ENCODE results near the gene PFN1. TPM values are rescaled to one million over a fixed set of nuclear protein-coding genes. Genes with fewer than 3 reads are reported as not detected.

Gene PFN1
- total RNA-seq, 4 donors from 2014 or later, result 479 to 709 (median 540) TPM

DNA sequence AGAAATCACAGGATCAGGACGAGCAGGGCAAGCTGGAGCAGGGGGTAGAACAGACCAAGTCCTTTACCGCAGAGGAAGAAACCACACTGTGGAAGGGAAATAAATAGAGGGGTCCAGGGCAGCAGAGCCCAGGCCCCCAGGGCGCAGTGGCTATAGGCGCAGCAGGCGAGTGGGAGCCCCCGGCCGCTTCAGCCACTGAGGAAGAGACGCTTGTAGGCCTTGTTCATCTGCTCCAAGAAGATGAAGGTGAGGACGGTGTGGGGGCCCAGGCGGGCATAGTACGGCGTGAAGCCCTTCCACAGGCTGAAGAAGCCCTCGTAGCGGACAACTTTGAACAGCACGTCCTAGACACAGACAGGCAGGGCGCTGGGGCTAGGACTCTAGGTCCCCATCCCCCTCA, 10.8 kb downstream of the PFN1 start:
- no peak for DNase-seq (ENCODE audit: low spot score in 2 of 2)
- intact Hi-C loops (cut with DNase I; ENCODE audit: low total_unique reads), result no loop called here
- 94 to 97% methylated on average over 16 of the region's 16 CpGs for WGBS, 2 donors
- TF ChIP-seq, protein P1, sequence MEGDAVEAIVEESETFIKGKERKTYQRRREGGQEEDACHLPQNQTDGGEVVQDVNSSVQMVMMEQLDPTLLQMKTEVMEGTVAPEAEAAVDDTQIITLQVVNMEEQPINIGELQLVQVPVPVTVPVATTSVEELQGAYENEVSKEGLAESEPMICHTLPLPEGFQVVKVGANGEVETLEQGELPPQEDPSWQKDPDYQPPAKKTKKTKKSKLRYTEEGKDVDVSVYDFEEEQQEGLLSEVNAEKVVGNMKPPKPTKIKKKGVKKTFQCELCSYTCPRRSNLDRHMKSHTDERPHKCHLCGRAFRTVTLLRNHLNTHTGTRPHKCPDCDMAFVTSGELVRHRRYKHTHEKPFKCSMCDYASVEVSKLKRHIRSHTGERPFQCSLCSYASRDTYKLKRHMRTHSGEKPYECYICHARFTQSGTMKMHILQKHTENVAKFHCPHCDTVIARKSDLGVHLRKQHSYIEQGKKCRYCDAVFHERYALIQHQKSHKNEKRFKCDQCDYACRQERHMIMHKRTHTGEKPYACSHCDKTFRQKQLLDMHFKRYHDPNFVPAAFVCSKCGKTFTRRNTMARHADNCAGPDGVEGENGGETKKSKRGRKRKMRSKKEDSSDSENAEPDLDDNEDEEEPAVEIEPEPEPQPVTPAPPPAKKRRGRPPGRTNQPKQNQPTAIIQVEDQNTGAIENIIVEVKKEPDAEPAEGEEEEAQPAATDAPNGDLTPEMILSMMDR (IDR thresholded peaks at IDR 0.05), result no peak
- TF ChIP-seq POLR2A (IDR thresholded peaks at IDR 0.05), result no peak
- no peak overlapping the region for H3K4me3 ChIP-seq (ENCODE audit: low read depth, poor library complexity, severe bottlenecking)

DNA sequence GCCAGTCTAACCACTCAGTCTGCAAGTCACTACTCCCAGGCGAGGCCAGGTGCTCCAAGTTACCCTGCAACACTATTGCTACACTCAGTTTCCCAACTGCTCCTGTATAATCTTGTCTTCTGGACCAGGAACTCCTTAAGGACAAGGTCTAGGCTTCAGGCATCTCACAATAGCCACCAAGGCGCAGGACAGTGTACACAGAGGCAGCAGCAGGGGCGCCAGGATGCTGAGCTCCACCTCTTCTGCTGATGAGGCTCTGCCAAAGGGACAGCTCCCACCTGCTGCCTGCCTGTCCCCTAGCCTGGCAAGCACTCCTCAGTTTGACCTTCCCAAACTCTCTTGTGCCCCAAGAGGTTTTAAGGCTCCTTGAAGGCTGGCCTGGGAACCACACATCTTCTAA, 11.9 kb downstream of the PFN1 start:
- DNase-seq (ENCODE audit: low spot score in 2 of 2), result no peak
- intact Hi-C loops (cut with DNase I; ENCODE audit: low total_unique reads), result no loop called here
- H3K4me3 ChIP-seq (ENCODE audit: low read depth, poor library complexity, severe bottlenecking), result no peak overlapping the region
- TF ChIP-seq POLR2A (IDR thresholded peaks at IDR 0.05), result no peak
- TF ChIP-seq, protein P1 (IDR thresholded peaks at IDR 0.05), result no peak
- WGBS, 2 donors, result 73 to 80% methylated on average over 3 of the region's 3 CpGs

DNA sequence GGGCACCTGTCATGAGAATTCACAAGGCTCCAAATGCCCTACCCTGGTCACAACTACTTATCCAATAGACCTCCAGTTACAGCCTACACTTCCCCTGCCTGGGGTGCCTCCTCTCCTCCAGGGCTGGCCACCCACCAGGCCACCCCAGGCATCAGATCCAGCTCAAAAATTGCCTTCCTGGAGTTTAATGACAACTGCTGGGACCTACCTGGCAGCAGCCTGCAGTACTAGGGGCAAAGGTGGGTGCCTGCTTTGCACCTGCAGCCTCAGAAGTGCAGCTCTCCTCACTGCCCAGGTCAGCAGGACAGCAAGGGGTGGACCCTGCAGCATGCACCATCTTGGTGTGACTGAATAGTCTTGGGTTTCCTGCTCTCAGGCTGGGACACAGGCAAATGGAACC, 12.7 kb downstream of the PFN1 start:
- TF ChIP-seq, protein P1 (IDR thresholded peaks at IDR 0.05), result no peak
- no peak for TF ChIP-seq POLR2A (IDR thresholded peaks at IDR 0.05)
- DNase-seq (ENCODE audit: low spot score in 2 of 2), result no peak
- intact Hi-C loops (cut with DNase I; ENCODE audit: low total_unique reads), result no loop called here
- H3K4me3 ChIP-seq (ENCODE audit: low read depth, poor library complexity, severe bottlenecking), result no peak overlapping the region

DNA sequence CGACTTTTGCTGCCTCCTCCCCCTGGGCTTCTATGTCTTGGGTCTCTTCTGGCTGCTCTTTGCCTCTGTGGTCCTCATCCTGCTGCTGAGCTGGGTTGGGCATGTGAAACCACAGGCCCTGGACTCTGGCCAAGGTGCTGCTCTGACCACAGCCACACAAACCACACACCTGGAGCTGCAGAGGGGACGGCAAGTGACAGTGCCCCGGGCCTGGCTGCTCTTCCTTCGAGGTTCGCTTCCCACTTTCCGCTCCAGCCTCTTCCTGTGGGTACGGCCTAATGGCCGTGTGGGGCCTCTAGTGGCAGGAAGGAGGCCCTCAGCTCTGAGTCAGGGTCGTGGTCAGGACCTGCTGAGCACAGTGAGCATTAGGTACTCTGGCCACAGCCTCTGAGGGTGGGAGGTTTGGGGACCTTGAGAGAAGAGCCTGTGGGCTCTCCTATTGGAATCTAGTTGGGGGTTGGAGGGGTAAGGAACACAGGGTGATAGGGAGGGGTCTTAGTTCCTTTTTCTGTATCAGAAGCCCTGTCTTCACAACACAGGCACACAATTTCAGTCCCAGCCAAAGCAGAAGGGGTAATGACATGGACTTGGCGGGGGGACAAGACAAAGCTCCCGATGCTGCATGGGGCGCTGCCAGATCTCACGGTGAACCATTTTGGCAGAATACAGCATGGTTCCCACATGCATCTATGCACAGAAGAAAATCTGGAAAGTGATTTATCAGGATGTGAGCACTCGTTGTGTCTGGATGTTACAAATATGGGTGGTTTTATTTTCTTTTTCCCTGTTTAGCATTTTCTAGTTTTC, 14.0 kb downstream of the PFN1 start:
- H3K4me3 ChIP-seq (ENCODE audit: low read depth, poor library complexity, severe bottlenecking), result no peak overlapping the region
- 25% methylated on average over 14 of the region's 14 CpGs for WGBS, 2 donors
- DNase-seq (ENCODE audit: low spot score in 2 of 2), result no peak
- intact Hi-C loops (cut with DNase I; ENCODE audit: low total_unique reads), result no loop called here
- no peak for TF ChIP-seq POLR2A (IDR thresholded peaks at IDR 0.05)
- TF ChIP-seq, protein P1 (IDR thresholded peaks at IDR 0.05), result no peak

DNA sequence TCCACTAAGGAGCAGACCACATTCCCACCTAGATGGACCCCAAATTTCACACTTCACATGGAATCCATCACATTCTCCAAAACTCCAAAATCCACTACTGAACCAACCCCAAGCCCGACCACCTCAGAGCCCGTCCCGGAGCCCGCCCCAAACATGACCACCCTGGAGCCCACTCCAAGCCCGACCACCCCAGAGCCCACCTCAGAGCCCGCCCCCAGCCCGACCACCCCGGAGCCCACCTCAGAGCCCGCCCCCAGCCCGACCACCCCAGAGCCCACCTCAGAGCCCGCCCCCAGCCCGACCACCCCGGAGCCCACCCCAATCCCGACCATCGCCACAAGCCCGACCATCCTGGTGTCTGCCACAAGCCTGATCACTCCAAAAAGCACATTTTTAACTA, 14.7 kb downstream of the PFN1 start:
- DNase-seq (ENCODE audit: low spot score in 2 of 2), result no peak
- intact Hi-C loops (cut with DNase I; ENCODE audit: low total_unique reads), result no loop called here
- TF ChIP-seq, protein P1 (IDR thresholded peaks at IDR 0.05), result no peak
- no peak for TF ChIP-seq POLR2A (IDR thresholded peaks at IDR 0.05)
- 74 to 81% methylated on average over 11 to 14 of the region's 16 CpGs for WGBS, 2 donors
- no peak overlapping the region for H3K4me3 ChIP-seq (ENCODE audit: low read depth, poor library complexity, severe bottlenecking)

DNA sequence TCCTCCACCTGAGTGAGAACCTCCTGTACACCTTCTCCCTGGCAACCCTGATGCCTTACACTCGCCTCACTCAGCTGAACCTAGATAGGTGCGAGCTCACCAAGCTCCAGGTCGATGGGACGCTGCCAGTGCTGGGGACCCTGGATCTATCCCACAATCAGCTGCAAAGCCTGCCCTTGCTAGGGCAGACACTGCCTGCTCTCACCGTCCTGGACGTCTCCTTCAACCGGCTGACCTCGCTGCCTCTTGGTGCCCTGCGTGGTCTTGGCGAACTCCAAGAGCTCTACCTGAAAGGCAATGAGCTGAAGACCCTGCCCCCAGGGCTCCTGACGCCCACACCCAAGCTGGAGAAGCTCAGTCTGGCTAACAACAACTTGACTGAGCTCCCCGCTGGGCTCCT, 15.6 kb downstream of the PFN1 start:
- intact Hi-C loops (cut with DNase I; ENCODE audit: low total_unique reads), result no loop called here
- H3K4me3 ChIP-seq (ENCODE audit: low read depth, poor library complexity, severe bottlenecking), result no peak overlapping the region
- no peak for DNase-seq (ENCODE audit: low spot score in 2 of 2)
- WGBS, 2 donors, result 92 to 96% methylated on average over 12 of the region's 12 CpGs
- TF ChIP-seq, protein P1 (IDR thresholded peaks at IDR 0.05), result no peak
- TF ChIP-seq POLR2A (IDR thresholded peaks at IDR 0.05), result no peak
